WERI-Rb-1 (cell line): ENCODE data around the gene RAB3D.
A peak's percentile ranks its signal among the peaks of the same experiment; 100 is the strongest.

Experiments used
- DNase-seq: peaks from one replicate; pipeline ENCODE4 v3.0.0-alpha.2; 2020
- H3K27ac ChIP-seq: fragments of 250-450 bp; sonication (Bioruptor Pico); 2 replicates; pipeline ENCODE4 v1.5.1; 2020; ENCODE audit warnings: mild to moderate bottlenecking, moderate library complexity
- H3K27me3 ChIP-seq: fragments of 250-450 bp; sonication (Bioruptor Pico); 2 replicates; pipeline ENCODE4 v1.5.1; 2021; ENCODE audit warnings: mild to moderate bottlenecking, low read depth, moderate library complexity; ENCODE audit not compliant: insufficient read depth, severe bottlenecking
- H3K36me3 ChIP-seq: fragments of 250-450 bp; sonication (Bioruptor Pico); 2 replicates; pipeline ENCODE4 v1.5.1; 2020; ENCODE audit warnings: mild to moderate bottlenecking, moderate library complexity
- H3K4me3 ChIP-seq: 2 replicates; pipeline ENCODE4 v1.5.1; 2011; ENCODE audit warnings: low read depth, mild to moderate bottlenecking, control low read depth, low read length
- H3K9me3 ChIP-seq: fragments of 250-450 bp; sonication (Bioruptor Pico); 2 replicates; pipeline ENCODE4 v1.5.1; 2021; ENCODE audit warnings: mild to moderate bottlenecking, moderate library complexity; ENCODE audit not compliant: severe bottlenecking
- TF ChIP-seq, protein P1 (sequence below): IDR thresholded peaks from 2 replicates; pipeline ENCODE4 v1.5.1; 2011; ENCODE audit warnings: low read depth, mild to moderate bottlenecking, control low read depth, inconsistent platforms, low read length

The RAB3D gene

GRCh38 chr19:11375143-11375948, 35.9 kb upstream of the RAB3D start:
- DNase-seq, result peak; percentile 54
- Histone ChIP-seq H3K27me3 (no peaks in the 10 kb centered on the region), H3K27ac (peak overlapping the region; percentile 72), H3K9me3 (no peaks in the 10 kb centered on the region), H3K4me3 (peak overlapping the region; percentile 59), H3K36me3 (no peaks in the 10 kb centered on the region; the same call in 1 of the 2 replicates)
- TF ChIP-seq, protein P1, sequence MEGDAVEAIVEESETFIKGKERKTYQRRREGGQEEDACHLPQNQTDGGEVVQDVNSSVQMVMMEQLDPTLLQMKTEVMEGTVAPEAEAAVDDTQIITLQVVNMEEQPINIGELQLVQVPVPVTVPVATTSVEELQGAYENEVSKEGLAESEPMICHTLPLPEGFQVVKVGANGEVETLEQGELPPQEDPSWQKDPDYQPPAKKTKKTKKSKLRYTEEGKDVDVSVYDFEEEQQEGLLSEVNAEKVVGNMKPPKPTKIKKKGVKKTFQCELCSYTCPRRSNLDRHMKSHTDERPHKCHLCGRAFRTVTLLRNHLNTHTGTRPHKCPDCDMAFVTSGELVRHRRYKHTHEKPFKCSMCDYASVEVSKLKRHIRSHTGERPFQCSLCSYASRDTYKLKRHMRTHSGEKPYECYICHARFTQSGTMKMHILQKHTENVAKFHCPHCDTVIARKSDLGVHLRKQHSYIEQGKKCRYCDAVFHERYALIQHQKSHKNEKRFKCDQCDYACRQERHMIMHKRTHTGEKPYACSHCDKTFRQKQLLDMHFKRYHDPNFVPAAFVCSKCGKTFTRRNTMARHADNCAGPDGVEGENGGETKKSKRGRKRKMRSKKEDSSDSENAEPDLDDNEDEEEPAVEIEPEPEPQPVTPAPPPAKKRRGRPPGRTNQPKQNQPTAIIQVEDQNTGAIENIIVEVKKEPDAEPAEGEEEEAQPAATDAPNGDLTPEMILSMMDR, result no peak

DNA sequence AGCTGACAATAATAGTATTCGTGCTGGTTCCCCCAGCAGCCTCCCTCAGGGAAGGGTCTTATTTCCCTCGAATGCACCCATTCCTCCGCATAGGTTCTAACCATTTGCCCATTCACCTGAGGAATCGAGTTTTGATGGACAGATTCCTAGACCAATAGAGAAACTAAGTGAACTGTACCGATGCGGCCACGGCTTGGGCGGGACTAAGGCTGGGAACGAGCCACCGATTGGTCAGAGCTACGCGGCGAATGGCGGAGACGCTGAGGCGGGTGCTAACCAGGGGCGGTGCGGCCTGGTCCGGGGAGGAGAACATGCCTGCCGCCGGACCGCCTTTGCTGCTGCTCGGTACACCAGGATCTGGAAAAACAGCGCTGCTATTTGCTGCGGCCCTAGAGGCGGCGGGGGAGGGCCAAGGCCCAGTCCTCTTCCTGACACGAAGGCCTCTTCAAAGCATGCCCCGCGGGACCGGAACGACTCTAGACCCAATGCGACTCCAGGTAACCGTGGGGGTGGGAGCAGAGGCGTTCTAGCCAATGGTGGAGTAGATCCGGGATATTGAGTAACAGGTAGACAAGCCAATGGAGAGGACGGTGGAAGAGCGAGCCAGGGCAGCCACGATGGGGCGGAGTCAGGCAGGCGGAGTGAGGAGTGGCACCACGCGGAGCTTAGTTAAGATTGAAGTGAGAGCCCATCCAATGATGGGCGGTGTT, 35.1 kb upstream of the RAB3D start, which contains the start of gene SWSAP1:
Gene SWSAP1 (plus strand): TSS at position 234 of the 710 bp plus-strand sequence. CDS start 15 bp downstream, at position 249.
- peak within 1 kb of the TSS; percentile 59 for H3K4me3 ChIP-seq
- TF ChIP-seq, protein P1, result no peak
- peak within 1 kb of the TSS; percentile 90 for H3K27ac ChIP-seq
- H3K9me3 ChIP-seq, result no peaks in the 10 kb centered on the region
- no peaks in the 10 kb centered on the region for H3K27me3 ChIP-seq
- H3K36me3 ChIP-seq, result no peaks in the 10 kb centered on the region; the same call in 1 of the 2 replicates
- DNase-seq, result peak; percentile 99

- H3K4me3 ChIP-seq, result peak overlapping the region; percentile 59
- no peaks in the 10 kb centered on the region for H3K9me3 ChIP-seq
- no peak overlapping the region; the same call in 1 of the 2 replicates for H3K27ac ChIP-seq
- TF ChIP-seq, protein P1, result no peak
- no peaks in the 10 kb centered on the region; the same call in 1 of the 2 replicates for H3K36me3 ChIP-seq
- no peak for DNase-seq
- H3K27me3 ChIP-seq, result no peaks in the 10 kb centered on the region
These were observed 34.5 kb upstream of the RAB3D start for GRCh38 chr19:11373885-11374432.

- H3K9me3 ChIP-seq, result no peaks in the 10 kb centered on the region
- no peaks in the 10 kb centered on the region; the same call in 1 of the 2 replicates for H3K36me3 ChIP-seq
- no peaks in the 10 kb centered on the region for H3K27me3 ChIP-seq
- H3K27ac ChIP-seq, result no peak overlapping the region
- H3K4me3 ChIP-seq, result no peak overlapping the region
- no peak for DNase-seq
- TF ChIP-seq, protein P1, result no peak
These were observed 33.9 kb upstream of the RAB3D start for GRCh38 chr19:11373166-11373884.

DNA sequence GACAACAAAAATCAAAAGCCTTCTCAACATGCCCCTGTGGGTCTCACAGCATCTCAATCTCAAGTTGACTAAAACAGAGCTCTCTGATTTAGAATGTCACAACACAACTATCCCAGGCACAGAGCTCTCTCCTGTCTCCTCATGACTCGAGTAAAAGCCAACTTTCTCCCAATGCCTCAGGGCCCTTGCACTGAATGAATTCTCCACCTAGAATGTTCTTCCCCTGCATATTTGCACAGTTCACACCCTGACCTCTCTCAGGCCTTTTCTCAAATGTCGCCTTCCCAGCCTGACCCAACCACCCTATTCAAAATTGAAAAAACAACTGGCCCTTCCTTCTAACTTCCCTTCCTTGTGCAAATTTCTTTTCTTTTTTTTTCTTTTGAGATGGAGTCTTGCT, 31.3 kb upstream of the RAB3D start:
- Histone ChIP-seq H3K4me3 (no peak overlapping the region), H3K36me3 (peaks cover 2% of the 10 kb centered on the region), H3K27ac (no peak overlapping the region), H3K9me3 (no peaks in the 10 kb centered on the region), H3K27me3 (no peaks in the 10 kb centered on the region)
- TF ChIP-seq, protein P1, result no peak
- DNase-seq, result no peak
